HepG2 (cell line): Measurements from ENCODE around the gene POU3F1. TPM values are rescaled to one million over a fixed set of nuclear protein-coding genes. Genes with fewer than 3 reads are reported as not detected.

Source experiments
- ATAC-seq: fragments of 200-7000 bp; cut with Tn5 transposase; 3 replicates; pipeline ENCODE4 v1.9.1; 2020; ENCODE audit warnings: mild to moderate bottlenecking, moderate library complexity
- BruUV-seq: library from RNA; stranded (reverse); fragments of 400-500 nt; replicated peaks from 2 replicates; lab custom pipeline; 2021; lab: Mats Ljungman, UMichigan
- CTCF ChIA-PET: fragments of 300-600 bp; formaldehyde crosslinking; extraction: SDS; loops from one replicate; lab custom pipeline; 2021; ENCODE audit warnings: low total read pairs, inconsistent platforms, low intra/inter-chr PET ratio; lab: Yijun Ruan, JAX
- POLR2A ChIA-PET: fragments of 350-600 bp; sonication (Branson Sonifier 250); formaldehyde crosslinking; loops from one replicate; lab custom pipeline; 2020; ENCODE audit warnings: antibody characterized with exemption, inconsistent platforms; lab: Yijun Ruan, JAX
- DNase-seq: peaks from one replicate; pipeline ENCODE4 v3.0.0-alpha.2; 2015; ENCODE audit warnings: low spot score
- FAIRE-seq: peaks from 3 replicates; lab custom pipeline; 2011; peaks lifted over from hg19 to GRCh38; lab: Jason Lieb, UNC
- H2AFZ ChIP-seq: one replicate; pipeline ENCODE4 v1.6.1; 2011; ENCODE audit warnings: low read length, inconsistent platforms
- H3K27ac ChIP-seq: fragments of 300-600 bp; 3 replicates; pipeline ENCODE4 v1.8.0; 2011; ENCODE audit warnings: mixed run types, mild to moderate bottlenecking, mixed read lengths, low read length, inconsistent platforms; ENCODE audit not compliant: insufficient read depth; ENCODE audit errors: extremely low read length
- H3K27me3 ChIP-seq, 2 experiments: fragments of 200-600 bp in 1 of 2; 2 replicates in 1 of 2; 3 replicates in 1 of 2; pipeline versions ENCODE4 v1.6.0 to v1.8.0; 2011; ENCODE audit warnings: low read length in 2 of 2, mild to moderate bottlenecking in 2 of 2, moderate library complexity in 2 of 2, inconsistent platforms in 1 of 2; ENCODE audit not compliant: insufficient read depth in 2 of 2, control insufficient read depth in 1 of 2
- H3K36me3 ChIP-seq, 2 experiments: fragments of 200-600 bp in 1 of 2; replicated peaks in 1 of 2; 2 replicates in 1 of 2; 3 replicates in 1 of 2; pipeline versions ENCODE4 v1.5.1 to v1.8.0; 2011; ENCODE audit warnings: low read length in 2 of 2, inconsistent platforms in 1 of 2; ENCODE audit not compliant: insufficient read depth in 2 of 2, control insufficient read depth in 1 of 2
- H3K4me1 ChIP-seq: 2 replicates; pipeline ENCODE4 v1.5.1; 2012; ENCODE audit warnings: low read length, inconsistent platforms; ENCODE audit not compliant: insufficient read depth
- H3K4me2 ChIP-seq: 2 replicates; pipeline ENCODE4 v1.6.0; 2011; ENCODE audit warnings: low read depth, low read length, inconsistent platforms
- H3K4me3 ChIP-seq, 3 experiments: fragments of 200-600 bp in 1 of 3; sonication (generic), shearing (Covaris generic) in 1 of 3; replicated peaks in 1 of 3; 2 replicates each; pipeline ENCODE4 v1.5.1; 2011 to 2016; ENCODE audit warnings: low read length in 3 of 3, inconsistent platforms in 2 of 3, low read depth in 2 of 3, mild to moderate bottlenecking in 2 of 3, control low read depth in 1 of 3, mixed read lengths in 1 of 3; ENCODE audit not compliant: insufficient read depth in 1 of 3
- H3K79me2 ChIP-seq: one replicate; pipeline ENCODE4 v1.6.1; 2011; ENCODE audit warnings: low read length, inconsistent platforms; ENCODE audit not compliant: insufficient read depth
- H3K9ac ChIP-seq: 2 replicates; pipeline ENCODE4 v1.6.0; 2011; ENCODE audit warnings: mild to moderate bottlenecking, low read depth, low read length, inconsistent platforms; ENCODE audit not compliant: insufficient read depth
- H3K9me3 ChIP-seq: 2 replicates; pipeline ENCODE4 v1.5.1; 2012; ENCODE audit warnings: mild to moderate bottlenecking, low read length
- H4K20me1 ChIP-seq: 2 replicates; pipeline ENCODE4 v1.6.0; 2011; ENCODE audit warnings: inconsistent platforms, mild to moderate bottlenecking, low read length, moderate library complexity; ENCODE audit not compliant: insufficient read depth
- EP300 ChIP-seq, 3 experiments: sonication (generic) in 1 of 3; formaldehyde crosslinking in 1 of 3; IDR thresholded peaks; 2 replicates each; pipeline versions ENCODE4 v1.5.1 to v1.6.1; 2011 to 2020; ENCODE audit warnings: low read depth in 2 of 3, low read length in 2 of 3, borderline replicate concordance in 1 of 3, improper control_type of control experiment in 1 of 3, mild to moderate bottlenecking in 1 of 3, missing genetic modification reagents in 1 of 3, moderate library complexity in 1 of 3
- FLYWCH1 ChIP-seq: sonication (generic); formaldehyde crosslinking; IDR thresholded peaks from 2 replicates; pipeline ENCODE4 v1.8.1; 2023; ENCODE audit warnings: mild to moderate bottlenecking, missing genetic modification reagents
- HMGXB4 ChIP-seq, 2 experiments: sonication (generic) in 1 of 2; formaldehyde crosslinking in 1 of 2; IDR thresholded peaks; 2 replicates each; pipeline versions ENCODE4 v1.4.0 to v1.6.1; 2018 to 2020; ENCODE audit warnings: missing genetic modification reagents in 2 of 2, borderline replicate concordance in 1 of 2, low read depth in 1 of 2, mild to moderate bottlenecking in 1 of 2, missing biosample characterization in 1 of 2
- STAG1 ChIP-seq: sonication (generic); formaldehyde crosslinking; IDR thresholded peaks from 2 replicates; pipeline ENCODE4 v1.4.0; 2020; ENCODE audit warnings: missing genetic modification reagents
- TFAP4 ChIP-seq: sonication (generic); IDR thresholded peaks from 2 replicates; pipeline ENCODE4 v1.6.1; 2016; ENCODE audit warnings: low read depth, borderline replicate concordance
- ZNF616 ChIP-seq: sonication (generic); formaldehyde crosslinking; IDR thresholded peaks from 2 replicates; pipeline ENCODE4 v1.5.0; 2020; ENCODE audit warnings: low read depth, mild to moderate bottlenecking, missing genetic modification reagents
- ZNF644 ChIP-seq: IDR thresholded peaks from 2 replicates; pipeline ENCODE4 v1.6.1; 2016; ENCODE audit warnings: low read depth
- WGBS: methylation state at CpG from one replicate; pipeline ENCODE4 v1.1.6; 2017; ENCODE audit warnings: low lambda C conversion rate; 5-methylcytosine and 5-hydroxymethylcytosine counted together
- in situ Hi-C: cut with HindIII; loops from 2 replicates; pipeline ENCODE4 v1.10.0; 2017; ENCODE audit warnings: low pct_unique_long_range_greater_than_20kb; ENCODE audit not compliant: extremely low pct_ligation_motif_present
- intact Hi-C: fragments of 100-400 bp; cut with micrococcal nuclease; formaldehyde crosslinking; loops from one replicate; pipeline ENCODE4 v1.10.0; 2022; ENCODE audit not compliant: unreplicated experiment
- polyA plus RNA-seq, 8 experiments: library from polyadenylated mRNA; depleted of rRNA in 3 of 8; stranded (reverse) in 7 of 8; unstranded in 1 of 8; fragments of >200 nt; fragmentation: Illumina TruSeq in 4 of 8; extraction: Trizol in 4 of 8; gene quantifications; 2 replicates each; pipeline versions ENCODE4 v1.2.1 to v1.2.3, GENCODE V29; 2011 to 2016; ENCODE audit warnings: low read depth in 4 of 8, missing spikeins in 1 of 8, mixed read lengths in 1 of 8; ENCODE audit not compliant: insufficient read depth in 1 of 8
- total RNA-seq, 5 experiments: library from RNA; depleted of rRNA; stranded (reverse); fragments of >200 nt; fragmentation: Illumina TruSeq; extraction: Trizol; gene quantifications; 2 replicates each; pipeline ENCODE4 v1.2.3, GENCODE V29; 2016; ENCODE audit warnings: low read depth in 1 of 5
- TF ChIP-seq, protein P1 (sequence below): sonication (generic); formaldehyde crosslinking; IDR thresholded peaks from 2 replicates; pipeline ENCODE4 v1.5.1; 2020; ENCODE audit warnings: mild to moderate bottlenecking, moderate library complexity, missing genetic modification reagents
- TF ChIP-seq, protein P2 (sequence below): sonication (generic); formaldehyde crosslinking; IDR thresholded peaks from 2 replicates; pipeline ENCODE4 v1.5.0; 2020; ENCODE audit warnings: mild to moderate bottlenecking, missing genetic modification reagents, borderline replicate concordance
- TF ChIP-seq, protein P3 (sequence below): sonication (generic); formaldehyde crosslinking; IDR thresholded peaks from 2 replicates; pipeline ENCODE4 v1.4.0; 2020; ENCODE audit warnings: missing genetic modification reagents, borderline replicate concordance

The POU3F1 gene
- total and polyA plus RNA-seq, 2 of the 13 experiments (the other 11 are each of a cell fraction or from before 2014, with no cell fraction given), result not detected

GRCh38 chr1:38082769-38083263, 36.2 kb upstream of the POU3F1 start:
- intact Hi-C loops (no loop called here), in situ Hi-C loops (no loop called here)
- no peak overlapping the region for H3K9ac ChIP-seq
- H3K27me3 ChIP-seq, result no peaks in the 10 kb centered on the region
- ATAC-seq, result peak; percentile 88
- H3K27ac ChIP-seq, result peak overlapping the region; percentile 54
- H3K4me3 ChIP-seq, result peak overlapping the region in 2 of 3 experiments; percentile 43 to 53; a peak in 3 of 6 replicates
- no TSS peak for BruUV-seq
- FAIRE-seq, result peak; percentile 90
- peaks cover 50% of the 10 kb centered on the region for H3K4me1 ChIP-seq
- H2AFZ ChIP-seq, result peak overlapping the region; percentile 37
- H3K79me2 ChIP-seq, result no peaks in the 10 kb centered on the region
- ChIA-PET POLR2A (interaction anchor here (1.4 kb wide), 1 partner anchor 10 kb away, joined by 6 read pairs; no protein-coding TSS in a partner anchor), CTCF (no interaction called here)
- DNase-seq, result peak; percentile 73
- no peaks in the 10 kb centered on the region for H3K9me3 ChIP-seq
- H4K20me1 ChIP-seq, result no peaks in the 10 kb centered on the region
- H3K4me2 ChIP-seq, result peak overlapping the region; percentile 81
- WGBS, result 0% methylated on average over 2 of the region's 3 CpGs
- no peaks in the 10 kb centered on the region for H3K36me3 ChIP-seq
- TF ChIP-seq, protein P1, sequence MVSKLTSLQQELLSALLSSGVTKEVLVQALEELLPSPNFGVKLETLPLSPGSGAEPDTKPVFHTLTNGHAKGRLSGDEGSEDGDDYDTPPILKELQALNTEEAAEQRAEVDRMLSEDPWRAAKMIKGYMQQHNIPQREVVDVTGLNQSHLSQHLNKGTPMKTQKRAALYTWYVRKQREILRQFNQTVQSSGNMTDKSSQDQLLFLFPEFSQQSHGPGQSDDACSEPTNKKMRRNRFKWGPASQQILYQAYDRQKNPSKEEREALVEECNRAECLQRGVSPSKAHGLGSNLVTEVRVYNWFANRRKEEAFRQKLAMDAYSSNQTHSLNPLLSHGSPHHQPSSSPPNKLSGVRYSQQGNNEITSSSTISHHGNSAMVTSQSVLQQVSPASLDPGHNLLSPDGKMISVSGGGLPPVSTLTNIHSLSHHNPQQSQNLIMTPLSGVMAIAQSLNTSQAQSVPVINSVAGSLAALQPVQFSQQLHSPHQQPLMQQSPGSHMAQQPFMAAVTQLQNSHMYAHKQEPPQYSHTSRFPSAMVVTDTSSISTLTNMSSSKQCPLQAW (CRISPR knock-in tag), result peak; percentile 90
- 0 out of 4 replicates have a peak, but pooled peaks of 1 of the 2 experiments have one; percentile 17 for TF ChIP-seq HMGXB4 (CRISPR knock-in tag; IDR thresholded peaks at IDR 0.05; ENCODE audit: borderline replicate concordance in 1 of 2, low read depth in 1 of 2)
- no peak for TF ChIP-seq ZNF616 (CRISPR knock-in tag)
- TF ChIP-seq, protein P2, sequence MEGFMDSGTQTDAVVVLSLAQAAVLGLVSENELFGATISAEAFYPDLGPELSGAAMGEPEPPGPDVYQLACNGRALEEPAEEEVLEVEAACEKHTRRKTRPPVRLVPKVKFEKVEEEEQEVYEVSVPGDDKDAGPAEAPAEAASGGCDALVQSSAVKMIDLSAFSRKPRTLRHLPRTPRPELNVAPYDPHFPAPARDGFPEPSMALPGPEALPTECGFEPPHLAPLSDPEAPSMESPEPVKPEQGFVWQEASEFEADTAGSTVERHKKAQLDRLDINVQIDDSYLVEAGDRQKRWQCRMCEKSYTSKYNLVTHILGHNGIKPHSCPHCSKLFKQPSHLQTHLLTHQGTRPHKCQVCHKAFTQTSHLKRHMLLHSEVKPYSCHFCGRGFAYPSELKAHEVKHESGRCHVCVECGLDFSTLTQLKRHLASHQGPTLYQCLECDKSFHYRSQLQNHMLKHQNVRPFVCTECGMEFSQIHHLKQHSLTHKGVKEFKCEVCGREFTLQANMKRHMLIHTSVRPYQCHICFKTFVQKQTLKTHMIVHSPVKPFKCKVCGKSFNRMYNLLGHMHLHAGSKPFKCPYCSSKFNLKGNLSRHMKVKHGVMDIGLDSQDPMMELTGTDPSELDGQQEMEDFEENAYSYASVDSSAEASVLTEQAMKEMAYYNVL (CRISPR knock-in tag), result no peak
- no peak for TF ChIP-seq STAG1 (CRISPR knock-in tag)
- TF ChIP-seq ZNF644 (CRISPR knock-in tag), result no peak
- TF ChIP-seq, protein P3, sequence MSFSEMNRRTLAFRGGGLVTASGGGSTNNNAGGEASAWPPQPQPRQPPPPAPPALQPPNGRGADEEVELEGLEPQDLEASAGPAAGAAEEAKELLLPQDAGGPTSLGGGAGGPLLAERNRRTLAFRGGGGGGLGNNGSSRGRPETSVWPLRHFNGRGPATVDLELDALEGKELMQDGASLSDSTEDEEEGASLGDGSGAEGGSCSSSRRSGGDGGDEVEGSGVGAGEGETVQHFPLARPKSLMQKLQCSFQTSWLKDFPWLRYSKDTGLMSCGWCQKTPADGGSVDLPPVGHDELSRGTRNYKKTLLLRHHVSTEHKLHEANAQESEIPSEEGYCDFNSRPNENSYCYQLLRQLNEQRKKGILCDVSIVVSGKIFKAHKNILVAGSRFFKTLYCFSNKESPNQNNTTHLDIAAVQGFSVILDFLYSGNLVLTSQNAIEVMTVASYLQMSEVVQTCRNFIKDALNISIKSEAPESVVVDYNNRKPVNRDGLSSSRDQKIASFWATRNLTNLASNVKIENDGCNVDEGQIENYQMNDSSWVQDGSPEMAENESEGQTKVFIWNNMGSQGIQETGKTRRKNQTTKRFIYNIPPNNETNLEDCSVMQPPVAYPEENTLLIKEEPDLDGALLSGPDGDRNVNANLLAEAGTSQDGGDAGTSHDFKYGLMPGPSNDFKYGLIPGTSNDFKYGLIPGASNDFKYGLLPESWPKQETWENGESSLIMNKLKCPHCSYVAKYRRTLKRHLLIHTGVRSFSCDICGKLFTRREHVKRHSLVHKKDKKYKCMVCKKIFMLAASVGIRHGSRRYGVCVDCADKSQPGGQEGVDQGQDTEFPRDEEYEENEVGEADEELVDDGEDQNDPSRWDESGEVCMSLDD (CRISPR knock-in tag), result peak; percentile 58; the same call in 1 of the 2 replicates
- peak; percentile 93 for TF ChIP-seq TFAP4
- TF ChIP-seq EP300 (IDR thresholded peaks at IDR 0.05; ENCODE audit: low read depth in 2 of 2, low read length in 2 of 2), result peak in 1 of 2 experiments; percentile 33; a peak in 1 of 4 replicates
- TF ChIP-seq EP300 (CRISPR knock-in tag; IDR thresholded peaks at IDR 0.05; ENCODE audit: borderline replicate concordance), result no peak
- TF ChIP-seq FLYWCH1 (CRISPR knock-in tag), result no peak
